ENCODE data around the gene SLCO4A1.

GRCh38 chr20:62685781-62686555 lies 43.7 kb downstream of the SLCO4A1 start:
- TF ChIP-seq, protein P1, sequence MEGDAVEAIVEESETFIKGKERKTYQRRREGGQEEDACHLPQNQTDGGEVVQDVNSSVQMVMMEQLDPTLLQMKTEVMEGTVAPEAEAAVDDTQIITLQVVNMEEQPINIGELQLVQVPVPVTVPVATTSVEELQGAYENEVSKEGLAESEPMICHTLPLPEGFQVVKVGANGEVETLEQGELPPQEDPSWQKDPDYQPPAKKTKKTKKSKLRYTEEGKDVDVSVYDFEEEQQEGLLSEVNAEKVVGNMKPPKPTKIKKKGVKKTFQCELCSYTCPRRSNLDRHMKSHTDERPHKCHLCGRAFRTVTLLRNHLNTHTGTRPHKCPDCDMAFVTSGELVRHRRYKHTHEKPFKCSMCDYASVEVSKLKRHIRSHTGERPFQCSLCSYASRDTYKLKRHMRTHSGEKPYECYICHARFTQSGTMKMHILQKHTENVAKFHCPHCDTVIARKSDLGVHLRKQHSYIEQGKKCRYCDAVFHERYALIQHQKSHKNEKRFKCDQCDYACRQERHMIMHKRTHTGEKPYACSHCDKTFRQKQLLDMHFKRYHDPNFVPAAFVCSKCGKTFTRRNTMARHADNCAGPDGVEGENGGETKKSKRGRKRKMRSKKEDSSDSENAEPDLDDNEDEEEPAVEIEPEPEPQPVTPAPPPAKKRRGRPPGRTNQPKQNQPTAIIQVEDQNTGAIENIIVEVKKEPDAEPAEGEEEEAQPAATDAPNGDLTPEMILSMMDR (IDR thresholded peaks at IDR 0.05) = no peak
- no peak for TF ChIP-seq POLR2A (IDR thresholded peaks at IDR 0.05)
